Measurements from ENCODE around the gene SLC16A13.
"Not testable (repeated sequence)": the region's sequence is repeated elsewhere in the genome, so short reads cannot be mapped to it uniquely, and the experiment has no call there.

Gene SLC16A13

GRCh38 chr17:7050583-7050982 is 14.8 kb downstream of the SLC16A13 start:
- H3K4me2 ChIP-seq (ENCODE audit: low read length); H3K4me1 ChIP-seq (ENCODE audit: control insufficient read depth, insufficient read depth, low read length); H3K9me3 ChIP-seq (replicated peaks; ENCODE audit: low read length); H3K36me3 ChIP-seq (ENCODE audit: insufficient read depth, low read length); H3K9ac ChIP-seq (ENCODE audit: low read depth, low read length); H3K4me3 ChIP-seq (ENCODE audit: low read length): not testable (repeated sequence)
- peaks cover 30% of the 10 kb centered on the region for H3K27me3 ChIP-seq (ENCODE audit: control insufficient read depth, insufficient read depth, low read length)

GRCh38 chr17:7056386-7056785 is 20.6 kb downstream of the SLC16A13 start:
- Histone ChIP-seq H3K4me3 (ENCODE audit: low read length) (no peak overlapping the region), H3K9ac (ENCODE audit: low read depth, low read length) (no peak overlapping the region), H3K36me3 (ENCODE audit: insufficient read depth, low read length) (no peaks in the 10 kb centered on the region), H3K9me3 (replicated peaks; ENCODE audit: low read length) (no peaks in the 10 kb centered on the region), H3K4me2 (ENCODE audit: low read length) (no peak overlapping the region), H3K4me1 (ENCODE audit: control insufficient read depth, insufficient read depth, low read length) (peaks cover 14% of the 10 kb centered on the region), H3K27me3 (ENCODE audit: control insufficient read depth, insufficient read depth, low read length) (peaks cover 19% of the 10 kb centered on the region)

GRCh38 chr17:7058831-7059447 is 23.1 kb downstream of the SLC16A13 start:
- H3K9me3 ChIP-seq (replicated peaks; ENCODE audit: low read length) = no peaks in the 10 kb centered on the region
- H3K4me1 ChIP-seq (ENCODE audit: control insufficient read depth, insufficient read depth, low read length) = peaks cover 18% of the 10 kb centered on the region
- no peak overlapping the region for H3K9ac ChIP-seq (ENCODE audit: low read depth, low read length)
- H3K36me3 ChIP-seq (ENCODE audit: insufficient read depth, low read length) = no peaks in the 10 kb centered on the region
- H3K4me2 ChIP-seq (ENCODE audit: low read length) = no peak overlapping the region
- no peak overlapping the region for H3K4me3 ChIP-seq (ENCODE audit: low read length)
- H3K27me3 ChIP-seq (ENCODE audit: control insufficient read depth, insufficient read depth, low read length) = peaks cover 16% of the 10 kb centered on the region

GRCh38 chr17:7060165-7060891 is 24.5 kb downstream of the SLC16A13 start:
- Histone ChIP-seq H3K4me3 (ENCODE audit: low read length) (no peak overlapping the region), H3K9ac (ENCODE audit: low read depth, low read length) (no peak overlapping the region), H3K27me3 (ENCODE audit: control insufficient read depth, insufficient read depth, low read length) (peaks cover 22% of the 10 kb centered on the region)

GRCh38 chr17:7063518-7064094 is 27.8 kb downstream of the SLC16A13 start:
- no peak overlapping the region for H3K9ac ChIP-seq (ENCODE audit: low read depth, low read length)
- H3K36me3 ChIP-seq (ENCODE audit: insufficient read depth, low read length) = no peaks in the 10 kb centered on the region
- peaks cover 38% of the 10 kb centered on the region for H3K27me3 ChIP-seq (ENCODE audit: control insufficient read depth, insufficient read depth, low read length)
- no peak overlapping the region for H3K4me3 ChIP-seq (ENCODE audit: low read length)
- peaks cover 22% of the 10 kb centered on the region for H3K4me1 ChIP-seq (ENCODE audit: control insufficient read depth, insufficient read depth, low read length)
- H3K4me2 ChIP-seq (ENCODE audit: low read length) = no peak overlapping the region
- H3K9me3 ChIP-seq (replicated peaks; ENCODE audit: low read length) = peaks cover 3% of the 10 kb centered on the region

More at GRCh38 chr17:7060165-7060891, 24.5 kb downstream of the SLC16A13 start:
- Histone ChIP-seq H3K9me3 (replicated peaks; ENCODE audit: low read length) (no peaks in the 10 kb centered on the region), H3K4me2 (ENCODE audit: low read length) (peak overlapping the region; percentile 58), H3K4me1 (ENCODE audit: control insufficient read depth, insufficient read depth, low read length) (peaks cover 22% of the 10 kb centered on the region), H3K36me3 (ENCODE audit: insufficient read depth, low read length) (no peaks in the 10 kb centered on the region)

- Histone ChIP-seq H3K4me1 (ENCODE audit: control insufficient read depth, insufficient read depth, low read length) (peaks cover 22% of the 10 kb centered on the region), H3K9me3 (replicated peaks; ENCODE audit: low read length) (peaks cover 3% of the 10 kb centered on the region), H3K4me2 (ENCODE audit: low read length) (no peak overlapping the region), H3K27me3 (ENCODE audit: control insufficient read depth, insufficient read depth, low read length) (peaks cover 43% of the 10 kb centered on the region), H3K4me3 (ENCODE audit: low read length) (no peak overlapping the region), H3K9ac (ENCODE audit: low read depth, low read length) (no peak overlapping the region), H3K36me3 (ENCODE audit: insufficient read depth, low read length) (no peaks in the 10 kb centered on the region)
Measured at GRCh38 chr17:7064261-7064660, 28.4 kb downstream of the SLC16A13 start.

- Histone ChIP-seq H3K4me3 (ENCODE audit: low read length) (no peak overlapping the region), H3K9ac (ENCODE audit: low read depth, low read length) (no peak overlapping the region), H3K36me3 (ENCODE audit: insufficient read depth, low read length) (no peaks in the 10 kb centered on the region), H3K4me1 (ENCODE audit: control insufficient read depth, insufficient read depth, low read length) (peaks cover 8% of the 10 kb centered on the region), H3K27me3 (ENCODE audit: control insufficient read depth, insufficient read depth, low read length) (peaks cover 58% of the 10 kb centered on the region), H3K9me3 (replicated peaks; ENCODE audit: low read length) (peaks cover 3% of the 10 kb centered on the region), H3K4me2 (ENCODE audit: low read length) (no peak overlapping the region)
Measured at GRCh38 chr17:7067198-7067597, 31.4 kb downstream of the SLC16A13 start.

GRCh38 chr17:7068268-7068667 is 32.5 kb downstream of the SLC16A13 start:
- Histone ChIP-seq H3K9me3 (replicated peaks; ENCODE audit: low read length) (peaks cover 3% of the 10 kb centered on the region), H3K27me3 (ENCODE audit: control insufficient read depth, insufficient read depth, low read length) (peaks cover 65% of the 10 kb centered on the region), H3K4me2 (ENCODE audit: low read length) (no peak overlapping the region), H3K4me1 (ENCODE audit: control insufficient read depth, insufficient read depth, low read length) (peaks cover 8% of the 10 kb centered on the region), H3K4me3 (ENCODE audit: low read length) (no peak overlapping the region), H3K9ac (ENCODE audit: low read depth, low read length) (no peak overlapping the region), H3K36me3 (ENCODE audit: insufficient read depth, low read length) (no peaks in the 10 kb centered on the region)

GRCh38 chr17:7070712-7071111 is 34.9 kb downstream of the SLC16A13 start:
- Histone ChIP-seq H3K4me1 (ENCODE audit: control insufficient read depth, insufficient read depth, low read length) (no peaks in the 10 kb centered on the region), H3K9ac (ENCODE audit: low read depth, low read length) (no peak overlapping the region), H3K4me3 (ENCODE audit: low read length) (no peak overlapping the region), H3K27me3 (ENCODE audit: control insufficient read depth, insufficient read depth, low read length) (peaks cover 46% of the 10 kb centered on the region), H3K9me3 (replicated peaks; ENCODE audit: low read length) (peaks cover 3% of the 10 kb centered on the region), H3K4me2 (ENCODE audit: low read length) (no peak overlapping the region), H3K36me3 (ENCODE audit: insufficient read depth, low read length) (no peaks in the 10 kb centered on the region)

GRCh38 chr17:7072406-7072805 is 36.6 kb downstream of the SLC16A13 start:
- Histone ChIP-seq H3K4me1 (ENCODE audit: control insufficient read depth, insufficient read depth, low read length) (no peaks in the 10 kb centered on the region), H3K4me3 (ENCODE audit: low read length) (no peak overlapping the region), H3K9ac (ENCODE audit: low read depth, low read length) (no peak overlapping the region), H3K27me3 (ENCODE audit: control insufficient read depth, insufficient read depth, low read length) (peaks cover 38% of the 10 kb centered on the region), H3K4me2 (ENCODE audit: low read length) (no peak overlapping the region), H3K36me3 (ENCODE audit: insufficient read depth, low read length) (no peaks in the 10 kb centered on the region), H3K9me3 (replicated peaks; ENCODE audit: low read length) (peaks cover 3% of the 10 kb centered on the region)

GRCh38 chr17:7074931-7075330 is 39.1 kb downstream of the SLC16A13 start:
- Histone ChIP-seq H3K4me2 (ENCODE audit: low read length) (no peak overlapping the region), H3K36me3 (ENCODE audit: insufficient read depth, low read length) (no peaks in the 10 kb centered on the region), H3K27me3 (ENCODE audit: control insufficient read depth, insufficient read depth, low read length) (peaks cover 32% of the 10 kb centered on the region), H3K4me1 (ENCODE audit: control insufficient read depth, insufficient read depth, low read length) (no peaks in the 10 kb centered on the region), H3K9me3 (replicated peaks; ENCODE audit: low read length) (no peaks in the 10 kb centered on the region), H3K9ac (ENCODE audit: low read depth, low read length) (no peak overlapping the region), H3K4me3 (ENCODE audit: low read length) (no peak overlapping the region)
